NCI-H526 treated with DMSO at 0.1 percent for 48 hours (cell line): ENCODE data around the gene CES2.
A peak's percentile ranks its signal among the peaks of the same experiment; 100 is the strongest.
"Not testable (repeated sequence)": the region's sequence is repeated elsewhere in the genome, so short reads cannot be mapped to it uniquely, and the experiment has no call there.

Source experiments
- DNase-seq: peaks from one replicate; lab custom pipeline; 2025; lab: John Stamatoyannopoulos, UW

Gene CES2

GRCh38 chr16:66955363-66956153, 20.2 kb downstream of the CES2 start:
- not testable (repeated sequence) for DNase-seq

- DNase-seq, result not testable (repeated sequence)
Measured at GRCh38 chr16:66956154-66956457, 20.8 kb downstream of the CES2 start.

DNA sequence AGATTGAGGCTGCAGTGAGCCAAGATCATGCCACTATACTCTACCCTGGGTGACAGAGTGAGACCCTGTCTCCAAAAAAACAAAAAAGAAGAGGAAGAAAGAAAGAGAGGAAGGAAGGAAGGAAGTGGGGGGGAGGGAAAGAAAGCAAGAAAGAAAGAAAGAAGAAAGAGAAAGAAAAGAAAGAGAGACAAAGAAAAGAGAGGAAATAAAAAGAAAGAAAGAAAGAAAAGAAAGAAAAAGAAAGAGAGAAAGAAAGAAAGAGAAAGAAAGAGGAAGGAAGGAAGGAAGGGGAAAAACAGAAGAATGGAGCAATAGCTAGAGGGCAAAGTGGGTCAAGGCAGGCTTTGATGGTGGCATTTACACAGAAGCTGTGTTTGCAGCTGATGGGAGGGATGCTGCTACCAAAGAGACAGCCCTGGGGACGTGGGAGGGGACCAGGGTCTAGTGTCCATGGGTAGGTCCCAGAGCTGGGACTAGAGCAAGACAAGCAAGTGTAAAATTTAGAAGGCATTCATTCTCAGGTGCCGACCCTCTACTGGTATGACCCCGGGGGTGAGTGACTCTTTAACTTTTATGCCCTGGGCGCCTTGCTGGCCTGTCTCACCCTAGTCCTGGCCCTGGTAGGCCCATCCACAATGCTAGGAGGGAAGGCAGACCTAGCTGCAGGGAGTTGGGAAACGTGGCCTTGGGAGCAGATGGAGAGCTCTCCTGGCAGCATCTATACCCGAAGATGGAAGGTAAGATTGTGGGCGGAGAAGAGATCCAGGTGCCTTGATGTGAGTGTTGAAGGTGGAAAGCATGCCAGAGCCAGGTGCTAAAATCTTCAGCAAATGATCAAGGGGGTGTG, 23.8 kb downstream of the CES2 start:
- DNase-seq, result no peak

DNA sequence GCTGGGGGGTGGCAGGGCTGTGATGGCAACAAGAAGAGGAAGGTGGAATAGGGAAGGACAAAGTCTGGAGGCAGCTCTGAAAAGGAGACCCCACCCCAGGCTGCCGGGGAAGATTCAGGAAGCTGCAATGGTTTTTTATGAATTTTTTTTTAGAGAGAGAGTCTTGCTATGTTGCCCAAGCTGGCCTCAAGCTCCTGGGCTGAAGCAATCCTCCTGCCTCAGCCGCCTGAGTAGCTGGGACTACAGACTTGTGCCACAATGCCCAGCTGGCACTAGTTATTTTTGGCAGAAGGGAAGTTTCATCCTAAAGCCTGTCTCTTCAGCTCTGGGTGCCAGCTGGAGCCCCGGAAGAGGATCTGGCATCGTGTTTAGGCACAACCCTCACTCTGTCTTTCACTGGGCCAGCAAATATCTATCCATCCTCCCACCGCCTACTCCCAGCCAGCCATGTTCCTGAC, 24.4 kb downstream of the CES2 start:
- DNase-seq, result no peak

- DNase-seq, result no peak
Measured at GRCh38 chr16:66960270-66960669, 25.0 kb downstream of the CES2 start.

- peak; percentile 51 for DNase-seq
Measured at GRCh38 chr16:66961065-66961744, 25.9 kb downstream of the CES2 start, which contains the start of gene CES3. CES3 (plus strand) TSS chr16:66961266; CDS start chr16:66961308, 42 bp downstream.

DNA sequence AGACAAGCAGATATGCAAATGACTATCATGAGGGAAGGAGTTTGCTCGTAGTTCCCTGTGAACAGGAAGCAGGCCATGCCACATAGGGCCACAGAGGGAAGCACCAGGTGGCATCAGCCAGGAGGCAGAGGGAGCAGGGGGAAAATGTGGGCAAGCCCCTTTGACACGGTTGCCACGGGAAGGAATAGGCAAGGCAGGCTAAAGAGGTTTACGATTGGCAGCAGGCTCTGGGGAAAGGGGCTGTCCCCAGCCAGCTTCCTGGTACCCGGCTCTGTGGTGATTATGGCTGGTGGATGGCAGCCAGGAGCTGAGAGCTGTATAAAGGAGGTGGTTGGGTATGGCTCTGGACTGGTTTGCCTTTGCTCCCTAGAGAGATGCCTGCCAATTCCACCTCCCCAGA, 26.6 kb downstream of the CES2 start:
- DNase-seq, result no peak

DNA sequence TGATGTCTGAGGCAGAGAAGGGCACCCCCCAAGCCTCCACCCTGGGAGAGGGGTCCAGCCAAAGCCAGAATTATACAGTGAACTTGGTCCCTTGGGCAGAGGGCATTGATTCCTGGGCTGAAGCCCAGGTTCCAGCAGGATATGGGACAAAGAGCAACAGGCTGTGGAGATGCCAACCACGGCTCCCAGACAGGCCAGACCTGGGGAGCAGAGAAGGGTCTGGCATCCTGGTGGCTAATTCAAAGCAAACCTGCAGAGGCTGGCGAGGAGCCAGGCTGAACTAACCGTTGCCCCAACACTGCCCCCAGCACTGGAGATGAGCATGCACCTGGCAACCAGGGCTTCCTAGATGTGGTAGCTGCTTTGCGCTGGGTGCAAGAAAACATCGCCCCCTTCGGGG, 28.7 kb downstream of the CES2 start:
- DNase-seq, result no peak

GRCh38 chr16:66968847-66969246, 33.5 kb downstream of the CES2 start:
- DNase-seq, result no peak

DNA sequence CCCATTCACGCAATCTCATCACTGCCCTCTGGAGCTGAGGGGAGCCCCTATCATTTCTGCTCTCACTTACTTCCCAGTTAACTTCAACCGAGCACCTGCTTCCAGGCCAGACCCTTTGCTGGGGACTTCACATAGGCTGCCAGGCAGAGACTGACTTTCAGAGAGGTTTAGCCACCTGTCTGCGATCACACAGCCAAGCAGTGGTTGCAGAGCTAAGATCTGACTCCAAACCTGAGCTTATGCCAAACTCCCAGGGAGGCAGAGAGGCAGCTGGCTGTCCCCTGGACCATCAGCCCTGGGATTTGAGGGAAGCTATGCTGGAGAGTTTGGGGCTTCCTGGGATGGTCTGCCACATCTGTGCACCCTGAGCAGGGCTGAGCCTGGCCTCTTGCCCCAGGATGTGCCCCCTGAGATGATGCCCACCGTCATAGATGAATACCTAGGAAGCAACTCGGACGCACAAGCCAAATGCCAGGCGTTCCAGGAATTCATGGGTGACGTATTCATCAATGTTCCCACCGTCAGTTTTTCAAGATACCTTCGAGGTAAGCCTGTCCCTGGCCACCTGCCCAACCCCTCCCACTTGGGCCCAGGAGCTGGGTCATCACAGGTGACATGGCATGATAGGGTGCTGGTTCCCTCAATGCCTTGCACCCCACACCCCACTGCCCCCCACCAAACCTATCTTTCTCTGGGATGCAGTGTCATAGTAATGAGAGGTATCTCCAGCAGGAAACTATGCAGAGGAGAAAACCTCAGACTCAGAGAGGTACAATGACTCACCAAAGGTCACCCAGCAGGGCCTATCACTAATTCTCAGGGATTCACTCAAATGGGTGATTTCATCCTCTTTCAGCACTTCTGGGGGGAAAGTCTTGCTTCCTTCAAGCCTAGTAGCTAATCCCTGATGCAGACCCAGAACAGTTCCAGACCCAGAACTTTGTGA, 35.7 kb downstream of the CES2 start:
- no peak for DNase-seq

- DNase-seq, result no peak
Measured at GRCh38 chr16:66972983-66973382, 37.7 kb downstream of the CES2 start.

DNA sequence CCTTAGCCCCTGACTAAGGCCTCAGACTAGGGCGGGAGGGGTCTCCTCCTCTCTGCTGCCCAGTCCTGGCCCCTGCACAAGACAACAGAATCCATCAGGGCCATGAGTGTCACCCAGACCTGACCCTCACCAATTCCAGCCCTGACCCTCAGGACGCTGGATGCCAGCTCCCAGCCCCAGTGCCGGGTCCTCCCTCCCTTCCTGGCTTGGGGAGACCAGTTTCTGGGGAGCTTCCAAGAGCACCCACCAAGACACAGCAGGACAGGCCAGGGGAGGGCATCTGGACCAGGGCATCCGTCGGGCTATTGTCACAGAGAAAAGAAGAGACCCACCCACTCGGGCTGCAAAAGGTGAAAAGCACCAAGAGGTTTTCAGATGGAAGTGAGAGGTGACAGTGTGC, 38.4 kb downstream of the CES2 start:
- no peak for DNase-seq

DNA sequence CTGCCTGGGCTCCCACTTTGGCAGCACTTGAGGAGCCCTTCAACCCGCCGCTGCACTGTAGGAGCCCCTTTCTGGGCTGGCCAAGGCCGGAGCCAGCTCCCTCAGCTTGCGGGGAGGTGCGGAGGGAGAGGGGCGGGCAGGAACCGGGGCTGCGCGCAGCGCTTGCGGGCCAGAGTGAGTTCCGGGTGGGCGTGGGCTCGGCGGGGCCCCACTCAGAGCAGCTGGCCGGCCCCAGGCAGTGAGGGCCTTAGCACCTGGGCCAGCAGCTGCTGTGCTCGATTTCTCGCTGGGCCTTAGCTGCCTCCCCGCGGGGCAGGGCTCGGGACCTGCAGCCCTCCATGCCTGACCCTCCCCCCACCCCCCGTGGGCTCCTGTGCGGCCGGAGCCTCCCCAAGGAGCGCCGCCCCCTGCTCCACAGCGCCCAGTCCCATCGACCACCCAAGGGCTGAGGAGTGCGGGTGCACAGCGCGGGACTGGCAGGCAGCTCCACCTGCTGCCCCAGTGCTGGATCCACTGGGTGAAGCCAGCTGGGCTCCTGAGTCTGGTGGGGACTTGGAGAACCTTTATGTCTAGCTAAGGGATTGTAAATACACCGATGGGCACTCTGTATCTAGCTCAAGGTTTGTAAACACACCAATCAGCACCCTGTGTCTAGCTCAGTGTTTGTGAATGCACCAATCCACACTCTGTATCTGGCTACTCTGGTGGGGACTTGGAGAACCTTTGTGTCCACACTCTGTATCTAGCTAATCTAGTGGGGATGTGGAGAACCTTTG, 39.0 kb downstream of the CES2 start:
- not testable (repeated sequence) for DNase-seq

DNA sequence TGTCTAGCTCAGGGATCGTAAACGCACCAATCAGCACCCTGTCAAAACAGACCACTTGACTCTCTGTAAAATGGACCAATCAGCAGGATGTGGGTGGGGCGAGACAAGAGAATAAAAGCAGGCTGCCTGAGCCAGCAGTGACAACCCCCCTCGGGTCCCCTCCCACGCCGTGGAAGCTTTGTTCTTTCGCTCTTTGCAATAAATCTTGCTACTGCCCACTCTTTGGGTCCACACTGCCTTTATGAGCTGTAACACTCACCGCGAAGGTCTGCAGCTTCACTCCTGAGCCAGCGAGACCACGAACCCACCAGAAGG, 39.6 kb downstream of the CES2 start:
- not testable (repeated sequence) for DNase-seq

DNA sequence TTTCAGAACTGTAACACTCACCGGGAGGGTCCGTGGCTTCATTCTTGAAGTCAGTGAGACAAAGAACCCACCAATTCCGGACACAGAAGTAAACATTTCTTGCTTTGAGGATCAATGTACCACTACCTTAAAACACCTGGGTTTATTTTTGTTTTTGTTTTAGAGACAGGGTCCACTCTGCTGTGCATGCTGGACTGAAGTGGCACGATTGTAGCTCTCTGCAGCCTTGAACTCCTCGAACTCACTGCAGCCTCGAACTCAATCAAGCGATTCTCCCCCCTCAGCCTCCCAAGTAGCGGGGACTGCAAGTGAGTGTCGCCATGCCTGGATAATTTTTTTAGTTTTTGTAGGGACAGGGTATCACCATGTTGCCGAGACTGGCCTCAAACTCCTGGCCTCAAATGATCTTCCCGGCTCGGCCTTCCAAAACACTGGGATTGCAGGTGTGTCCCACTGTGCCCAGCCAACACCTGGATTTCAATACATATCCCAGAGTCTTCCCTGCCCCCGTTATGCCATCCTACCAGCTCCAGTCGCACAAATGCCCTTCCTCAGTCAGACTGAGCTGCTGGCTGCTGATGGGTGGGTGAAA, 40.1 kb downstream of the CES2 start:
- DNase-seq, result no peak

GRCh38 chr16:66976746-66977145, 41.4 kb downstream of the CES2 start:
- DNase-seq, result peak; percentile 38

DNA sequence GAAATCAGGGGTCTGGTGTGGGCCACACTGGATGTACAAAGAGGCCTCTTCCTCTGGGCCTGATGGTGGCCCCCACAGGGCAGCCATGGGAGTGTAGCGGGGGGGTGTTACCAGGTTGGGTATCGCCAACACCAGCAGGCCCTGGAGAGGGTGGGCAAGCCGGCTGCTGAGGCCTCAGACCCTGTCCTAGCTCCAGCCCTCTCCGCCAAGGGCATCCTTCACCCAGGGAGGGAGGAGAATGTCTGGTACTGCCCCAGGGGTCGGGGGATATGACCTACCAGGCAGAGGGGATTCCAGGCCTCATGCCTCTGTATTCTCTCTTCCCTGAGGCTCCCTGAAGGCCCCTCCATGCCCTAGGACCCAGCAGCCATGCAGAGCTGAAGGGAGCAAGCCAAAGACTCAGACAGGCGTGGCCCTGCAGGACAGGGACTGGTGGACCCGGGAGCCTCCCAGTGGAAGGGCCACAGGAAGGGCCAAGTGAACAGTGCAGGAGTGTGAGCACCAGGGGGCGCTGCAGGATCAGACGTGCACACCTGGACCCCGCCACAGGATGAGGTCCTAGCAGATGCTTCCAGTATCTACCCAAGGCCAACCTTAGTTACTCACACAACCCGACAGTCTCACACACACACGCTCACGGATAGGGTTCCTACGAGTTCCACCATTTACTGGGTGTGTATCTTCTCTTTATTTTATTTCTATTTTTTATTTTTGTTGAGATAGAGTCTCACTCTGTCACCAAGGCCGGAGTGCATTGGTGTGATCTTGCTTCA, 42.2 kb downstream of the CES2 start:
- peak; percentile 18 for DNase-seq

GRCh38 chr16:66979011-66979717, 43.8 kb downstream of the CES2 start:
- no peak for DNase-seq

DNA sequence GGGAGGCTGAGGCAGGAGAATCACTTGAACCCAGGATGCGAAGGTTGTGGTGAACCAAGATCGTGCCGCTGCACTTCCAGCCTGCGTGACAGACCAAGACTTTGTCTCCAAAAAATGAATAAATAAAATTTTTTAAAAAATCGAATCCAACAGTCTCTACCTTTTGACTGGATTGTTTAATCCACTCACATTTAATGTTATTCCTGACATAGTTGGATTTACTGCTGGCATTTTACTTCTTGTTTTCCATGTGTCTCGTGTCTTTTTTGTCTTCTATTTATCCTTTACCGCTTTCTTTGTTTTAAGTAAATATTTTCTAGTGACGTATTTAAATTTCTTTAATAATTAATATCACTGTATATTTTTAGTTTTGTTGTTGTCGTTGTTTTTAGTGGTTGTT, 47.7 kb downstream of the CES2 start:
- DNase-seq, result no peak
